ENCODE results near the gene PTCH2. TPM values are rescaled to one million over a fixed set of nuclear protein-coding genes. Genes with fewer than 3 reads are reported as not detected.
"Not testable (repeated sequence)": the region's sequence is repeated elsewhere in the genome, so short reads cannot be mapped to it uniquely, and the experiment has no call there.

PTCH2 gene
- total and polyA plus RNA-seq, 4 donors = 0.38 to 6.7 (median 4.0) TPM

- DNase-seq (peak; percentile 25 to 39), ATAC-seq (ENCODE audit: low FRiP score) (no peak)
- intact Hi-C loops (cut with DNase I) = no loop called here
- H3K27ac ChIP-seq (ENCODE audit: low read depth in 1 of 2, low read length in 2 of 2) = no peak overlapping the region
- no peaks in the 10 kb centered on the region for H3K36me3 ChIP-seq (ENCODE audit: control insufficient read depth in 1 of 2, insufficient read depth in 2 of 2, low read length in 1 of 2)
- 95 to 96% methylated on average over 11 of the region's 11 CpGs for WGBS, 2 donors
- H3K4me1 ChIP-seq (ENCODE audit: control insufficient read depth in 1 of 2, insufficient read depth in 2 of 2, low read length in 2 of 2) = no peaks in the 10 kb centered on the region
- H3K27me3 ChIP-seq (ENCODE audit: control insufficient read depth in 1 of 2, insufficient read depth in 2 of 2, low read length in 1 of 2) = no peaks in the 10 kb centered on the region
- no peaks in the 10 kb centered on the region for H3K9me3 ChIP-seq (ENCODE audit: control insufficient read depth, low read length)
- H3K4me3 ChIP-seq (ENCODE audit: low read length in 2 of 2) = no peak overlapping the region
Observed at GRCh38 chr1:44817771-44818495, 25.1 kb downstream of the PTCH2 start.

- Histone ChIP-seq H3K4me3 (ENCODE audit: low read length in 2 of 2) (no peak overlapping the region), H3K36me3 (ENCODE audit: control insufficient read depth in 1 of 2, insufficient read depth in 2 of 2, low read length in 1 of 2) (no peaks in the 10 kb centered on the region), H3K27me3 (ENCODE audit: control insufficient read depth in 1 of 2, insufficient read depth in 2 of 2, low read length in 1 of 2) (no peaks in the 10 kb centered on the region), H3K27ac (ENCODE audit: low read depth in 1 of 2, low read length in 2 of 2) (no peak overlapping the region), H3K9me3 (ENCODE audit: control insufficient read depth, low read length) (no peaks in the 10 kb centered on the region), H3K4me1 (ENCODE audit: control insufficient read depth in 1 of 2, insufficient read depth in 2 of 2, low read length in 2 of 2) (no peaks in the 10 kb centered on the region)
- ATAC-seq (ENCODE audit: low FRiP score) = no peak
- DNase-seq = no peak
- intact Hi-C loops (cut with DNase I) = no loop called here
- 89 to 94% methylated on average over 2 of the region's 2 CpGs for WGBS, 2 donors
Observed at GRCh38 chr1:44817307-44817706, 25.7 kb downstream of the PTCH2 start.

- H3K27me3 ChIP-seq (ENCODE audit: control insufficient read depth in 1 of 2, insufficient read depth in 2 of 2, low read length in 1 of 2); H3K9me3 ChIP-seq (ENCODE audit: control insufficient read depth, low read length); ATAC-seq (ENCODE audit: low FRiP score); H3K4me1 ChIP-seq (ENCODE audit: control insufficient read depth in 1 of 2, insufficient read depth in 2 of 2, low read length in 2 of 2); H3K27ac ChIP-seq (ENCODE audit: low read depth in 1 of 2, low read length in 2 of 2); H3K4me3 ChIP-seq (ENCODE audit: low read length in 2 of 2); intact Hi-C loops (cut with DNase I); H3K36me3 ChIP-seq (ENCODE audit: control insufficient read depth in 1 of 2, insufficient read depth in 2 of 2, low read length in 1 of 2): not testable (repeated sequence)
- WGBS, 2 donors = 89 to 94% methylated on average over 9 of the region's 9 CpGs
- DNase-seq = peak; percentile 15 to 53
Observed at GRCh38 chr1:44815926-44816325, 27.1 kb downstream of the PTCH2 start.

DNA sequence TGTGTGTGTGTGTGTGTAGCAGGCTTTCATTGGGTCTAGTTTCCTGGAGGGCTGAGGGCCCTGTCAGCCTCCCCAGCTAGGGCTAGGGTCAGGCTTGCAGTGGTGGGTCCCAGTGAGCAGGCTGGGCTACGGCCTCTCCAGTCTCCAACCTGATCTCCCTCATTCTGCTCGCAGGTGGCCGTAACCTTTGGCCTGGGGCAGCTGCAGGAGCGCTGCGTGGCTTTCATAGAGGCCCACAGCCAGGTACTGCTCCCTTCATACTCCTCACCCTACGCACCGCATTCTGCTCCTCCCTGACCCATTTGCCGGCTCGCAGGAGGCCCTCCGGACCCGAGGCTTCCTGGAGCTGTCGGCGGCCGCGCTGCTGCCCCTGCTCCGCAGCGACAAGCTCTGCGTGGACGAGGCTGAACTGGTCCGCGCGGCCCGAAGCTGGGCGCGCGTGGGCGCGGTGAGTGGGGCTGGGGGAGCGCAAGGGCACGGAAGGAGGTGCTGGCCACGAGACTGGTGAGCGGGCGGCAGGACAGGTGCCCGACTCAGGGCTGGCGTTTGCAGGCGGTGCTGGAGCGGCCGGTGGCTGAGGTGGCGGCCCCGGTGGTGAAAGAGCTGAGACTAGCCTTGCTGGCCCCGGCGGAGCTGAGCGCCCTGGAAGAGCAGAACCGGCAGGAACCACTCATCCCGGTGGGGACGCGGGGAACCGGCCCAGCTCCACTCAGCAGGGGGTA lies 30.1 kb downstream of the PTCH2 start:
- intact Hi-C loops (cut with DNase I) = no loop called here

GRCh38 chr1:44811234-44811633 lies 31.8 kb downstream of the PTCH2 start:
- intact Hi-C loops (cut with DNase I) = no loop called here
- Histone ChIP-seq H3K9me3 (ENCODE audit: control insufficient read depth, low read length) (no peaks in the 10 kb centered on the region), H3K36me3 (ENCODE audit: control insufficient read depth in 1 of 2, insufficient read depth in 2 of 2, low read length in 1 of 2) (no peaks in the 10 kb centered on the region), H3K27me3 (ENCODE audit: control insufficient read depth in 1 of 2, insufficient read depth in 2 of 2, low read length in 1 of 2) (no peaks in the 10 kb centered on the region), H3K27ac (ENCODE audit: low read depth in 1 of 2, low read length in 2 of 2) (peak overlapping the region; percentile 23 to 56), H3K4me3 (ENCODE audit: low read length in 2 of 2) (no peak overlapping the region), H3K4me1 (ENCODE audit: control insufficient read depth in 1 of 2, insufficient read depth in 2 of 2, low read length in 2 of 2) (peaks cover 0 to 4% of the 10 kb centered on the region in 2 donors)
- ATAC-seq (ENCODE audit: low FRiP score) (no peak), DNase-seq (peak in 1 of 2 donors; percentile 26)
- 57% methylated on average over 8 of the region's 8 CpGs for WGBS, 2 donors

More for the DNA sequence above, 30.1 kb downstream of the PTCH2 start:
- DNase-seq (peak; percentile 55 to 80), ATAC-seq (ENCODE audit: low FRiP score) (no peak)
- Histone ChIP-seq H3K9me3 (ENCODE audit: control insufficient read depth, low read length) (no peaks in the 10 kb centered on the region), H3K4me1 (ENCODE audit: control insufficient read depth in 1 of 2, insufficient read depth in 2 of 2, low read length in 2 of 2) (peaks cover 0 to 4% of the 10 kb centered on the region in 2 donors), H3K36me3 (ENCODE audit: control insufficient read depth in 1 of 2, insufficient read depth in 2 of 2, low read length in 1 of 2) (no peaks in the 10 kb centered on the region), H3K27me3 (ENCODE audit: control insufficient read depth in 1 of 2, insufficient read depth in 2 of 2, low read length in 1 of 2) (no peaks in the 10 kb centered on the region), H3K27ac (ENCODE audit: low read depth in 1 of 2, low read length in 2 of 2) (no peak overlapping the region), H3K4me3 (ENCODE audit: low read length in 2 of 2) (no peak overlapping the region)
- WGBS, 2 donors = 80% methylated on average over 47 to 48 of the region's 48 CpGs

GRCh38 chr1:44810762-44811105 lies 32.3 kb downstream of the PTCH2 start:
- intact Hi-C loops (cut with DNase I); H3K9me3 ChIP-seq (ENCODE audit: control insufficient read depth, low read length); ATAC-seq (ENCODE audit: low FRiP score); H3K4me3 ChIP-seq (ENCODE audit: low read length in 2 of 2); H3K27me3 ChIP-seq (ENCODE audit: control insufficient read depth in 1 of 2, insufficient read depth in 2 of 2, low read length in 1 of 2); H3K36me3 ChIP-seq (ENCODE audit: control insufficient read depth in 1 of 2, insufficient read depth in 2 of 2, low read length in 1 of 2); H3K4me1 ChIP-seq (ENCODE audit: control insufficient read depth in 1 of 2, insufficient read depth in 2 of 2, low read length in 2 of 2): not testable (repeated sequence)
- peak in 1 of 2 donors; percentile 36 for DNase-seq
- H3K27ac ChIP-seq (ENCODE audit: low read depth in 1 of 2, low read length in 2 of 2) = peak overlapping the region; percentile 38 to 98
- WGBS, 2 donors = 84 to 85% methylated on average over 4 of the region's 4 CpGs

GRCh38 chr1:44810101-44810761 lies 32.8 kb downstream of the PTCH2 start:
- Histone ChIP-seq H3K27me3 (ENCODE audit: control insufficient read depth in 1 of 2, insufficient read depth in 2 of 2, low read length in 1 of 2) (no peaks in the 10 kb centered on the region), H3K36me3 (ENCODE audit: control insufficient read depth in 1 of 2, insufficient read depth in 2 of 2, low read length in 1 of 2) (peaks cover 0 to 7% of the 10 kb centered on the region in 2 donors), H3K4me1 (ENCODE audit: control insufficient read depth in 1 of 2, insufficient read depth in 2 of 2, low read length in 2 of 2) (peaks cover 0 to 4% of the 10 kb centered on the region in 2 donors), H3K27ac (ENCODE audit: low read depth in 1 of 2, low read length in 2 of 2) (peak overlapping the region; percentile 38 to 98), H3K9me3 (ENCODE audit: control insufficient read depth, low read length) (no peaks in the 10 kb centered on the region), H3K4me3 (ENCODE audit: low read length in 2 of 2) (no peak overlapping the region)
- WGBS, 2 donors = 6 to 10% methylated on average over 12 of the region's 12 CpGs
- intact Hi-C loops (cut with DNase I) = no loop called here
- no peak for ATAC-seq (ENCODE audit: low FRiP score)
- peak; percentile 92 for DNase-seq

DNA sequence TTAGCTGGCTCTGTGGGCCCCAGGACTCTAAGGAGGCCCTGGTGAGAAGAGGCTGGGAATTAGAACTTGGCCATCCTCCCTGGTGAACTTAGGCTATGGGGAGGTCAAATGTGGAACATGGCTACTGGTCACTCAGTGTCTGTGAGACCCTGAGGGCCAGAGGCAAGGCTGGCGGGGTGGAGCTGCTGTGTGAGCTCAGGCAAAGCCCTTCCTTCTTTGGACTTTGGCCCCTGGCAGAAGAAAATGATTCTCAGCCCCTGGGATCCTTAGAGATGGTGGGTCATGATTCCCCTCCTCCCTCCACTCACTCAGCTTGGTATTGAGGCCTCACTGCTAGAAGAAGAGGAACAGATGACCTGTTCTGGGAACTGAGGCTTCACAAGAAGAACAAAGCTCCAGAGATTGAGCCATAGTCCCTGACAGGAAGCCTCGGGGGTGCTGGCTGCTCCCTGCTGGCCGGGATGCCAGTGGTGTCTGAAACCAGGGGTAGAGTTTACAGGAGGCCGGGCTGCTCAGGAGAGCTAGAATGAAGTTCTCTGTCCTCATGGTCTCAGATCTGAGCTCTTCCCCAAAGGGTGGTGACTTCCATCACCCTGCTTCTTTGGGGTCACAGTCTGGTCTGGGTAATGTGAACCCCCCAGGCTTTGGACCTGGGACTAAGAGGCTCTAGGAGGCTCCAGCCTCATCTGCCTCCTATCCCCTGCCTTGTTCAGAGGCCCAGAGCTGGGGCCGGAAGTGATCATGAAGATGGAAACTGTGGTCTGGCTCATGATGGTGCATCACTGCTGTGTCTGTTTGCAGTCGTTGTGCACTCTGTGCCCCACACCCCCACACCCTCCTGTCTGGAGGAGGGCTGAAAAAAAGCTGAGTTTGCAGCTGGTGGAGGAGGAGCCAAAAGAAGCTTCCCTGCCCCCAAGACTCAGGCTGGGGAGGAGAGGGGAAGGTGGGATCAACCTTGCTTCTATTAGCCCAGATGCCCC lies 33.8 kb downstream of the PTCH2 start:
- peak overlapping the region; percentile 96 to 98 for H3K27ac ChIP-seq (ENCODE audit: low read depth in 1 of 2, low read length in 2 of 2)
- no peak for ATAC-seq (ENCODE audit: low FRiP score)
- no peaks in the 10 kb centered on the region for H3K9me3 ChIP-seq (ENCODE audit: control insufficient read depth, low read length)
- peaks cover 0 to 4% of the 10 kb centered on the region in 2 donors for H3K4me1 ChIP-seq (ENCODE audit: control insufficient read depth in 1 of 2, insufficient read depth in 2 of 2, low read length in 2 of 2)
- H3K4me3 ChIP-seq (ENCODE audit: low read length in 2 of 2) = no peak overlapping the region
- DNase-seq = peak; percentile 84 to 90
- 12 to 13% methylated on average over 6 of the region's 6 CpGs for WGBS, 2 donors
- intact Hi-C loops (cut with DNase I) = loop anchor here in 1 of 2 donors (10.0 kb wide), 1 partner anchor 74 kb away; the partner anchor contains the start of genes KIF2C and RNU5D-1
- peaks cover 0 to 7% of the 10 kb centered on the region in 2 donors for H3K36me3 ChIP-seq (ENCODE audit: control insufficient read depth in 1 of 2, insufficient read depth in 2 of 2, low read length in 1 of 2)
- H3K27me3 ChIP-seq (ENCODE audit: control insufficient read depth in 1 of 2, insufficient read depth in 2 of 2, low read length in 1 of 2) = no peaks in the 10 kb centered on the region

Data from aorta (tissue), 5 donors.